ENCODE measurements around the gene SNAPC3. TPM values are rescaled to one million over a fixed set of nuclear protein-coding genes. Genes with fewer than 3 reads are reported as not detected.

SNAPC3 gene
- total RNA-seq, 1 donor from 2014 or later: 42.9 TPM

DNA sequence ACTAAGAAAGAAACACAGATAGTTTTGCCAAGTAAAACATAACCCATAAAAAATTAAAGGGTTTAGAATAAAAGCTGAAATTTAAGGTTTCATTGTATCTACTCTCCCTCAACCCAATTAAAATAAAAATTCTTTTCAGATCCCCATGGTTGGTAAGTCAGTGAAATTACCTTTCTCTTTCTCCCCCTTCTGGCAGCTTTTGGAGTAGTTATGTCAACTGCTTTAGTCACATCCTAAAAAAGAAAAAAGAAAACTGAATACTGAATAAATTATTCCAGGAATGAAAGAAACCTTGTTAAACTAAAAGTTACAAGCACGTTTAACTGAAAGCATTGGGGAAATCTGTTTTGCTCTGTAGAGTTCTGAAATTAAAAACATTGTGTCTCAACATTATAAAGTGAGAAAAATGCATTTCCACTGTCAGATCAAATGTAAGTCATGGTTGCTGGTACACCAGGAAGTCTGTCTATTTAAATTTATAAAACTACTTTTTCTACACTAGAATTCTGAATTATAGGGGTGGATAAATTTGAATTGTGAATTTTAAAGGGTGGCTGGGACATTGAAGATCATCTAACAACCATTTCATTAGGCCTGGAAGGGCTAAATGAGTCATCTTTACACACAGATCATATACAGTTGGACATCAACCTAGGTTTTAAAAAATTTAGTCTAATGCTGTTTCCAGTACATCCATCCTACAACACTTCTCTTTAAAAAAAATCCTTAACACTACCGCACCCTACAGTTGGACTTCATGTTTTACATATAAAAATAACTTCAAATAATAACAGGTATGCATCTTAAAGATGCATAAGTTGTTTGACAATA lies 63.4 kb downstream of the SNAPC3 start:
- intact Hi-C loops (cut with micrococcal nuclease): loop anchor here (5.0 kb wide), 1 partner anchor 209 kb away; no protein-coding TSS in a partner anchor

DNA sequence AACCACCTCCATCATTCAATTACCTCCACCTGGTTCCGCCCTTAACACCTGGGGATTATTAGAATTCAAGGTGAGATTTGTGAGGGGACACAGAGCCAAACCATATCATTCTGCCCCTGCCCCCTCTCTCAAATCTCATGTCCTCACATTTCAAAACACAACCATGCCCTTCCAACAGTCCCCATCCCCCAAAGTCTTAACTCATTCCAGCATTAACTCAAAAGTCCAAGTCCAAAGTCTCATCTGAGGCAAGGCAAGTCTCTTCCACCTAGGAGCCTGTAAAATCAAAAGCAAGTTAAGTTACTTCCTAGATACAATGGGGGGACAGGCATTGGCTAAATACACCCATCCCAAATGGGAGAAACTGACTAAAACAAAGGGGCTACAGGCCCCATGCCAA lies 69.3 kb downstream of the SNAPC3 start:
- intact Hi-C loops (cut with micrococcal nuclease): no loop called here

DNA sequence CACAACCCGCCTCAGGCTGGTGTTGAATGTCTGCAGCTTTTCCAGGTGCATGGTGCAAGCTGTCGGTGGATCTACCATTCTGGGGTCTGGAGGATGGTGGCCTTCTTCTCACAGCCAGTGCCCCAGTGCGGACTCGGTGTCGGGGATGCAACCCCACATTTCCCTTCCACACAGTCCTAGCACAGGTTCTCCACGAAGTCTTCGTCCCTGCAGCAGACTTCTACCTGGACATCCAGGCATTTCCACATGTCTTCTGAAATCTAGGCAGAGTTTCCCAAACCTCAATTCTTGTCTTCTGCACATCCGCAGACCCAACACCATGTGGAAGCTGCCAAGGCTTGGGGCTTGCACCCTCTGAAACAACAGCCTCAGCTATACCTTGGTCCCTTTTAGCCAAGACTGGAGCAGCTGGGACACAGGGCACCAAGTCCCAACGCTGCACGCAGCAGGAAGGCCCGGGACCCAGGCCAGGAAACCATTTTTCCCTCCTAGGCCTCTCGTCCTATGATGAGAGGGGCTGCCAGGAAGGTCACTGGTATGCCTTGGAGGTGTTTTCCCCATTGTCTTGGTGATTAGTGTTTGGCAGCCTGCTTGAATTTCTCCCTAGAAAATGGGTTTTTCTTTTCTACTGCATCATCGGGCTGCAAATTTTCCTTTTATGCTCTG lies 69.9 kb downstream of the SNAPC3 start:
- intact Hi-C loops (cut with micrococcal nuclease): no loop called here

DNA sequence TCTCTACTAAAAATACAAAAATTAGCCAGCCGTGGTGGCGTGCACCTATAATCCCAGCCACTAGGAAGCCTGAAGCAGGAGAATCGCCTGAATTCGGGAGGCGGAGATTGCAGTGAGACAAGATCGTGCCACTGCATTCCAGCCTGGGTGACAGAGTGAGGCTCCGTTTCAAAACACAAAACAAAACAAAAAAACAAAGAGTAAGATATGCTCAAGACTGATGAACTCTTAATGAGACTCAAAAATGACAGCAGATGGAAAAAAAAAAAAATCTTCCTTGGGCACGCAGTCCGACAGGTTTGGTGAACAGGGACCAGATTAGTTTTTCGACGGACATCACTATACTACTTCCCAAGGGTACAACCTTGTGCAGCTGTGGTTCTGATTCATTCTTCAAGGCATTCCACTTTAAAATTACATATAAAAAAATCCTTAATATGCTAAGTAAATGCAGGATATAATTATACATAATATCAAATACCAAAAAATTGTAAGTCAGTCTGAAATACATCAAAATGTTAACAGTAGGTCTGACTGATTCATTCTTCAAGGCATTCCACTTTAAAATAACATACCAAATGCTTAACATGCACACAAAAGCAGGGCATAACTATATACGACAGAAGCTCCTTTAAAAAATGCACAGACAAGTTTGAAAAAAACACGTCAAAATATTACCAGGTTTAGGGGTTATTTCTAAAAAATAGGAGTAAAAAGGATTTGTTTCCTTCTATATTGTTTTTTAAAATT lies 75.7 kb downstream of the SNAPC3 start:
- intact Hi-C loops (cut with micrococcal nuclease): no loop called here

DNA sequence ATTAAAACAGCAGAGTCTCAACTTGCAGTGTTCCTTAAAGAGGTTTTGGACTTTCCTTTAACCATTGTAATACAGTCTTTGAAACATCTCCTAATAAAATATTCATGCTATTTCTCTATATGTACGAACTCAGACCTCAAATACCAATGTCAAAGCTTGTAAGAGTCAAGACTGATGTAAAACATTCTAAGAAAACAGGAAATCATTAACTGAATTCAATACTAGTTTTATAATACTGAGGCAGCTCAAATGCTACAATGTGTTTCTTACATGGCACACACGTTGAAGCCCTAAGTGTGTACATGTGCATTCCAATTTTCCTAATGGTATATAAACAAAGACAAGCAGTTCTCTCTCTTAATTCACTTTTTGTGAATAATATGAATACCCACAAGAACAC lies 76.5 kb downstream of the SNAPC3 start:
- intact Hi-C loops (cut with micrococcal nuclease): no loop called here

DNA sequence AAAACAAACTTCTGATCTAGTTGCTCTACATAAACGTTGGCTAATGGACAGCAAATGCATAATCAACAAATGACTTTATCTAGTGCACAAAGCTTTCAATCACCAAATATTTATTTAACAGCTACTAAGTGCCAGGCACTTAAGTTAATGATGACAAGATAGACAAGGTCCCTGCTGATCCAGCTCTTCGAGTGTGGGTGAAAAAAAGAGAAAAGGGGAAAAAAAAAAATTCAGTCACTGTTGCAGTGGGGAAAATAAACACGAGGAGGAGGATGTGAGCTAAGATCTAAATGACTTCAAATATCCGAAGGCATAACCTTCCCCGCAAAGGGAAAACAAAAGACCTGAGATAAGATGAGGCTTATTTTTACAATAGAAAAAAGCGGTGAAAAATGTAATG lies 78.5 kb downstream of the SNAPC3 start:
- intact Hi-C loops (cut with micrococcal nuclease): loop anchor here (1.0 kb wide), 1 partner anchor 9 kb away; the partner anchor contains the start of gene PSIP1

DNA sequence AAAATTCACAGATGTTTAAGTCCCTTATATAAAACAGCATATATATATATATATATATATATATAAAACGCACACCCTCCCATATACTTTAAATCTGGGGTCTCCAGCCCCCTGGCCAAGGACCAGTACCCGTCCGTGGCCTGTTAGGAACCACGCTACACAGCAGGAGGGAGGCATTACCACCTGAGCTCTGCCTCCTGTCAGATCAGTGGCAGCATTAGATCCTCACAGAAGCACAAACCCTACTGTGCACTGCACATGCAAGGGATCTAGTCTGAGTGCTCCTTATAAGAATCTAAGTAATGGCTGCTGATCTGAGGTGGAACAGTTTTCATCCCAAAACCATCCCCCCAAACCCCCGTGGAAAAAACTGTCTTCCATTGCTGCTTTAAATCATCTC lies 79.1 kb downstream of the SNAPC3 start:
- intact Hi-C loops (cut with micrococcal nuclease): loop anchor here (1.0 kb wide), 1 partner anchor 8 kb away; the partner anchor contains the start of gene PSIP1

DNA sequence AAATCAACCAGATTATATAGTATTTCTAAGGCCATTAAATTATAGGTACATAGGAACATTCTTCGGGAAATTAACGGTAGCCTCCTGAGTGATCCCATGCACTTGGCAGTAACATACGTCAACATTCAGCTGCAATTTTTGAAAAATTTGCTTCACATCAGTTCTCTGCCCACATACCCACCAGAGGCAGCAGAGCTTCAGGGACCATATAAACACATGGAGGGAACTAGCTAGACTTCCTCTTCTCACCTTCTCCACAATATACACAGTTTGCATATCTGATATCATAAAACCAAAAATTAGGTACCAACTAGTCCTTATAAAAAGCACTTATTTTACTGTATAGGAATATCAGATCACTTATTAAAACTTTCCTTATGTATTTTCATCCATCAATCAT lies 83.2 kb downstream of the SNAPC3 start:
- intact Hi-C loops (cut with micrococcal nuclease): loop anchor here (5.0 kb wide), 1 partner anchor 39 kb away; no protein-coding TSS in a partner anchor

DNA sequence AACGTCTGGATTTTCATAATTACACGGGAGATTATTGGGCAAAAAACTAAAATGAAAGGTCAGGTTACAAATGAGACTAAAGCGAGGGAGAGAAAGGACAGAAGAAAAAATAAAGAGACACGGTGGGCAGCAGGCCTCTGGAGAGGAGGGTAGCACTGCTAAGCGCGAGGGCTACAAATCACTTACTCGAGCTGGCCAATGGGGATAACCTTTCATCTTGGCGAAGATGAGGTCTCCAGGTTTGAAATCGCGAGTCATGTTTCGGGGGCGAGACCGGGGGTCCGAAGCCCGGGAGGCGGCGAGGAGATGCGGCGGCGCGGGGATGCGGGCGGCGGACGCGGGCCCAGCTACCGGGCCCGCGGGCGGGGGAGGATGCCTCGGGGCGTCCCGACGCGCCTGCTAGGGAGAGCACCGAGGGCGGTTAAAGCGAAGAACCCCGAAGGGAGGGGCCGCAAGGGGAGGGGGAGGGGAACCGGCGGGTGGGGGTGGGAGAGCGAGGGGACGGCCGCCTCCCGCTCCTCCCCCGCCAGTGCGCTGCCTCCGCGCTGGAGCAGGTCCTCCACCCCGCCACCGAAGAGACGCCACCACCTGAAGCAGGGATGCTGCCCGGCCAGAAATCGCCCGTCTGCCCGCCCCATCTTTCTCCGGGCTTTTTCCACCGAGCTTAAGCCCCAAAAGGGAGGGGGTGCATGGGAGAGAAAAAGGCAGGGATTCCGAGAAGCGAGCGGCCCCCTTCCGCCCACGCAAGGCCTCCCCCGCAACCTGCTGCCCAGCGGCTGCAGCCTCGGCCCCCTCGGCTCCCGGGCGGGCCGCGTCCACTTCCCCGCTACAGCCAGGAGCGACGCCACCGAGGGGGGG lies 87.5 kb downstream of the SNAPC3 start:
- intact Hi-C loops (cut with micrococcal nuclease): loop anchor here (1.0 to 10.0 kb wide), 8 partner anchors 9 to 1188 kb away; no protein-coding TSS in a partner anchor

DNA sequence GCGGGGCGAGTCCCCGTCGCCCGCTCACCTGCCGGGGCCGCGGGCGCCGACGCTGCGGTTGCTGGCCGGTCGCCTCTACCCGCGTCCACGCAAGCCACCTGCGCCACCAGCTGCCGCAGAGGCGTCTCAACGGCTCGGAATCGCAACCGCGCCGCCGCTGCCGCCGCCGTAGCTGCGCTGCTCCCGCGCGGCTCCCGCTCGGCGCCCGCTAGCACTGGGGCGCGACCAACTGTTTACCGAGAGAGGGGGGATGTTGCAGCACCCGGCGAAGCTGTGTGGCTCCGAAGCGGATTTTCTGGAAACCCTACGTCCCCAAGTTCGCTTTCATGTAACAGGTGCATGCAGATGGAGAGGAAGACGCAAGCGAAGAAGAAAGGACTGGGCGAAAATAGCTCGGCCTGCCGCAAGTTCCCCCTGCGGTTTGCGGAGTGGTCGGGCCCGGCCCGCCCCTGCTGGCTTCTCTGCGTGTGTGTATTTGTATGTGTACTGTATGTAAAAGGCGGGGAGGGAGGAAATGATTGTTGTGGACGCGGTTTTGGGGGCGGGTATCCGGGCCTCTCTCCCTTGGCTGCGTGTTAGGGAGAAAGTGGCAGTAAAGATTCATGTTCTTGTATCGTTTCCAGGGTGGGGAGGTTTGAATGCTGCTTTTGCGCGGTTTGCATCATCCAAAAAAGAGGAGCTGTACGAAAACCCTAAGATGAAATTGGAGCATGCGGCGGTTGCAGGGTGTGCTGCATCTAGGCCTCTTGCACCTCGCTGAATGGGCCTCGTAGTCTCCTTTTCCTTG lies 88.3 kb downstream of the SNAPC3 start, which contains the start of gene PSIP1:
PSIP1 (minus strand) TSS at position 182 of the 787 bp plus-strand sequence. CDS start 782 bp downstream, outside the sequence.
- intact Hi-C loops (cut with micrococcal nuclease): loop anchor here (1.0 to 10.0 kb wide), 9 partner anchors 10 to 1189 kb away; partner anchors contain the start of gene SNAPC3

Other genes with a start within 250 kb of the SNAPC3 start
- 23.4 and 23.5 TPM in 2 replicates for gene TTC39B, start 115.7 kb upstream of the SNAPC3 start, total RNA-seq
- 117 and 127 TPM in 2 replicates for gene PSIP1, start 88.1 kb downstream of the SNAPC3 start, total RNA-seq
- 0.98 and 1.5 TPM in 2 replicates for gene CCDC171, start 130.2 kb downstream of the SNAPC3 start, total RNA-seq

All from T-helper 2 cell treated with Interferon-gamma antibody and Interleukin-4, amounts not matched to agents 100 ng/mL and 5 ng/mL, for 36 hours (primary cell).